GM19372 (cell line): ENCODE measurements around the gene ZNF436.
A peak's percentile ranks its signal among the peaks of the same experiment; 100 is the strongest.

Experiments used
- ATAC-seq: cut with Tn5 transposase; IDR thresholded peaks from one replicate; pipeline ENCODE4 v1.9.1; 2021; ENCODE audit warnings: mild to moderate bottlenecking, low read depth, moderate library complexity; ENCODE audit not compliant: unreplicated experiment

Gene ZNF436

DNA sequence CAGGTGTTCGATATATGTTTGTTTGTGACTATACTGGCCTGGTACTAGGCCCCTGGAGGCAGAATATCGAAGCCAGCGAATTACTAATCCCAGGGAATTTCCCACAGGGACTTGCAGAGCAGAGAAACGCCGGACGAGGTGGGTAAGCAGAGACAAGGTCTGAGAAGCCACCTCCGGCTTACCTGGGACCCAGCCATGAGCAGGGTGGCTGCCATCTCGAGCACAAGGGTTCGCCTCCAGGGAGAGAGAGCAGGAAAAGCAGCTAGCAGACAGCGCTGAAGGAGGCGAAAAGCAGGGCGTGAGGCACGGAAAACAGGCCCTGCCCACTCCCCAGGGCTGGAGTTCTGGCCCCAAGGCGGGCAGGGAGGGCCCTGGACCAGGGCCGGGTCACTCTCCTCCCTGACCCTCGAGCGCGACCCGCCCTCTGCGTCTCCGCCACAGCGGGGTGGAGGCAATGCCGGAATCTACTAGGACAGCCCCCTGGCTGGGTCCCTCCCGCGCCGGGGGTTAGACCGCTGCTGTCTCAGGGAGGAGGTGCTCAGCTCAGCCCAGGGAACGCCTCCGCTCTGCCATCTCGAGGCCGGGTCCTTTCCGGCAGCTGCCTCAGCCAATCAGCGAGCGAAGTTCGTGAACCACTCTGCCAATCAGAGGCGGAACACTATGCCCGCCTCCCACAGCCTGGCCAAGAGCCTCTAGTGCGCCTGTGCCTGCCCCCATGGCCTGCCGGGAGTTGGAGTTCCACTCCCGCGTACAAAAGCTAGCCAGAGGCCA is 1.7 kb downstream of the ZNF436 start:
- ATAC-seq = peak; percentile 86

DNA sequence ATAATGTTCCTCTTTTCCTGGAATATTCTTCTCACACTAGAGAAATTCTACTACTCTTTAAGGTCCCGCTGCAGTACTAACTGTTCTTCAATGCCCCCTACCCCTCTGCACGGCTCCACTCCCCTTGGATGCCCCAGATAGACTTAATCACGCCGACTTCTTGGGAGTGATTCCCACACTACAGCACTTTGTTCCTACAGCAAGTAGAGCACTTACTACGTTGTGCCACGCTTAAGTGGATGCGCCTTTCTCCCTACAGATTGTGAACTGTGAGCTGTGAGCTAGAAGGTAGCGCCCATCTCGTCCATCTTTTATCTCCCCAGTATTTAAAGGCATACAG is 2.2 kb downstream of the ZNF436 start:
- no peak for ATAC-seq

DNA sequence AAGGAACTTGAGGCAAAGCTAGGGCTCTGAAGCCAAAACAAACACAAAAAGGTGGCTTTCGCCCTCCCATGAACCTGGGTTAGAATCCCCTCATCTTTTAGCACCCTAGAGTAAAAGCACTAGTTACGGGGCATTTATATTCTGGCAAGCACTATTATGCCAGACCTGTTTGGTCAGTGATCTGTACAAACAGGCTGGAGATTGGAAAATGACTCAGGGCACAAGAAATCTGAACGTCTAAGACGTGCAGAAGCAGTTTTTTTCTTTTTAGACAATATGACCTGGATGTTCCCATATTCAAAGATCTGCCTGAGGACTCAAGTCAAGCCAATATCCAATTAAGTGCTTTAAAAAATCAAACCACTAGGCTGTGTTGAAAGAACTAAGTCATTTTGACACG is 3.0 kb downstream of the ZNF436 start:
- no peak for ATAC-seq

DNA sequence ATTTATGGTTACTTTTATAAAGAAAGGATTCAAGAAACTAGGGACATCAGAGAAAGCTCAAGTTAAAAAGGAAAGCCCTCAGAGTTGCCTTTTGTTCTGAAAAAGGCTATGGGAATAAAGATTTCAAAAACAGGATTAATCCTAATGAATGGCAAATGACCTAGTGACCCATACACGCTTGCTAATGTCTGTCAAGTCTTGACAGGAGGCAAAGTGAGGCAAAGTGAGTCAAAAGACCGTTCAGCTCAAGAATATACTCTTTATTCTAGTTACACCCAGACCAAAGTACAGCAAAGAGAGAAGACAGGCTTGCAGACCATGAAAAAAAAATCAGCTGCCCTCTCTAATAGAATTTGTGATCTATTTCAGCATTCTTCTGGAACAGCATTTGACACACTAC is 3.5 kb downstream of the ZNF436 start:
- ATAC-seq = no peak

DNA sequence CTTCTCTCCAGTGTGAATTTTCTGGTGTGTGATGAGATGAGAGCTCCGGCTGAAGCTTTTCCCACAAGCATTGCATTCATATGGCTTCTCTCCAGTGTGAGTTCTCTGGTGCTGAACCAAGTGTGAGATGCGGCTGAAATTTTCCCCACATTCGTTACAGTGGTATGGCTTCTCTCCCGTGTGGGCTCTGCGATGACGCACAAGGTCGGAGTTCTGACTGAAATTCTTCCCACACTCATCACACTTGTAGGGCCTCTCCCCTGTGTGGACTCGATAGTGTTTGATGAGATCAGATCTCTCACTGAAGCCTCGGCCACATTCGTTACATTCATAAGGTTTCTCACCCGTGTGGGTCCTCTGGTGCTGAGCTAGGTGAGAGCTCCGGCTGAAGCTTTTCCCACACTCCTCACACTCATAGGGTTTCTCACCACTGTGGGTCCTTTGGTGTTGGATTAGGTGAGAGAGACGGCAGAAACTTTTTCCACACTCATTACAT is 7.4 kb downstream of the ZNF436 start:
- no peak for ATAC-seq

DNA sequence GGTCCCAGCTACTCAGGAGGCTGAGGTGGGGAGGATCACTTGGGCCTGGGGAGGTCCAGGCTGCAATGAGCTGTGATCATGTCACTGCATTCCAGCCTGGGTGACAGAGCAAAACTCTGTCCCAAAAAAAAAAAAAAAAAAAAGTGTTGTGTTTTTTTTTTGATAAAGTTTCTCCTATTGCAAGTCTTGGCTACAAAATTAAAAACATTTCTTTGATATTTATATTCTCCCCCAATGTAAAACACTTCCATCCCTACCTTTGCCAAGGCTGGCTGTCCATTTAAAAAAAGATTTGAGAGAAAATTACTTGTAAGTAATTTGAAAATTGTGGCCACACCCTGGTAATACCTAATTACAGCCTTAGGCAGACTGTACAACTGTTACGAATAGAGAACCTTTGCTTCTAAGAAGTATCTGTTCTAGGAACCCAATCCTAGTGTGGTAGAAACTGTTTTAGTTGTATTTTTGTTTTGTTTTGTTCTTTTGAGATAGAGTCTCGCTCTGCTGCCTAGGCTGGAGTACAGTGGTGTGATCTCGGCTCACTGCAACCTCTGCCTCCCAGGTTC is 11.2 kb downstream of the ZNF436 start:
- no peak for ATAC-seq

DNA sequence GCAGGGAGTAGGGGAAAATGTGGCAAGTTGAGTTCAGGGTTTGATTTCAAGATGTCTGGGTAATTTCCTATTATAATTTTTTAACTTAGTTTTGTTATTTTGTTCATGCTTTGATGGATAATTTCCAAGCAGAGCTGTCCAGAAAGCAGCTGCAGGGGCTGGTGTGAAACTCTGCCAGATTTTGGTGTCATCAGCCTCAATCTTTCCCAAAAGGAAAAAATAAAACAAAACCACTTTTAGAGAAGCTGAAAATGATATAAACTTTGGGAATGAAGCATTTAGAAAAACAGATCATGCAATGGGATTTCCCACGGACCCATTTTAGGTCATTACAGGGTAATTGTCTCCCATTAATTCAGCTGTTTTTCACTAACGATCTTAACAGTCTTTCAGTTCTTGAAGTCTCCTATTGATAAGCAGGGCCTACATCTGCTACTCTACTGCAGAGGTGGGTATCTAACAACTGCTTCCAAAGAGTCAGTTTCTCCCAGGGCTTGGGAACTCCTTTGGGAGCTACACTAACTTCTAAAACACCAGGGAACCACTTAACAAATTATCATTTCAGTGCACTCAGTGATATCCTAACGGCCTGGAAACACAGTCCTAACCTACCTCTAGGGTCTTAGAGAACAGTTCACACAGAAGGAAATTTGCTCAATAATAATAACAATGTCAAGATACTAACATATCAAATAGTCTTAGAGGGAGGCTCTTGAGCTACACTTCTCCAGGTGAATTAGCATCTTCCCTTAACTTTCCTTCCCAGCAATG is 12.3 kb downstream of the ZNF436 start:
- ATAC-seq = no peak

DNA sequence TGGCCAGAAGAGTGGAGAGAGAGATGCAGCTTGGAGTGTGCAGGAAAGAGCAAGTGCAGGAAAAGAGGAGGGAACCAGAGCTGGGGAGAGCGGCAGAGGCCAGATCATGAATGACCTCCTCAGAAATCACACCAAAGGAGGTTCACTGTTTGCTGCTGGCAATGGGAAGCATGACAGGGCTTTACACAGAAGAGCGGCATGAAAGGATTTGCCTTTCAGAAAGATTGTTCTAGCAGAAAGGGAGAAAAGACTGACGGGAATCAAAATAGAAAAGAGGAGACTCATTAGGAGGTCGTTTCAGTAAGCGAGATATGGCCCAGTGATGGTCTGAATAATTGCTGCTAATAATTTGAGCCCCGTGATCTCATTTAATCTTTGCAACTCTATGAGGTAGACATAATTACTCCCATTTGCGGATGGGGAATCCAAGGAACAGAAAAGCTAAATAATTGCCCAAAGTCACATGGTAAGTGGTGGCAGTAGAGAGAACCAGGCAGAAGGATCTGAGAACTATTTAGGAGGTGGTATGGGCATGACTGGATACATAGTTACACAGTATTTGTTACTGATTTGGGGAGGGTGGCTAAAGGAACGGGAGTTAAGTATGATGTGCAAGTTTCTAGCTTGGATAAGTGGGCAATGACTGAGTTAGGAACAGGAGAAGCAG is 13.0 kb downstream of the ZNF436 start:
- ATAC-seq = no peak

DNA sequence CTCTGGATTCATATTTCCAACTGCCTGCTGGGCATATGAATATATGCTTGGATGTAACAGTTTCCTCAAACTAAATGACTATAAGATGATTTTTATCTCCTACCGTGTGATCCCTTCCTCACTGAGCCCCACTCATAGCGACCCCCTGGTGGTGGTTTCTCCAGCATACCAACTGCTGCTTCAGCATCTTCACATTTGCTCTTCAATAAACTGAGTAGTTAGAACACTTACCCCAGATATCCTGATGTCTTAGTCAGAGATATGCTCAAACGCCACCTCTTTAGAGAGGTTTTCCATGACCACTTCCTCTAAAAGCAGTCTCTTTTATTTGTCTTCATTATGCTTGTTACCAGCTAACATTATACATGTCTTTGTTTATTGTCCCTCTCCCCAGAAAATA is 15.4 kb downstream of the ZNF436 start:
- ATAC-seq = no peak

DNA sequence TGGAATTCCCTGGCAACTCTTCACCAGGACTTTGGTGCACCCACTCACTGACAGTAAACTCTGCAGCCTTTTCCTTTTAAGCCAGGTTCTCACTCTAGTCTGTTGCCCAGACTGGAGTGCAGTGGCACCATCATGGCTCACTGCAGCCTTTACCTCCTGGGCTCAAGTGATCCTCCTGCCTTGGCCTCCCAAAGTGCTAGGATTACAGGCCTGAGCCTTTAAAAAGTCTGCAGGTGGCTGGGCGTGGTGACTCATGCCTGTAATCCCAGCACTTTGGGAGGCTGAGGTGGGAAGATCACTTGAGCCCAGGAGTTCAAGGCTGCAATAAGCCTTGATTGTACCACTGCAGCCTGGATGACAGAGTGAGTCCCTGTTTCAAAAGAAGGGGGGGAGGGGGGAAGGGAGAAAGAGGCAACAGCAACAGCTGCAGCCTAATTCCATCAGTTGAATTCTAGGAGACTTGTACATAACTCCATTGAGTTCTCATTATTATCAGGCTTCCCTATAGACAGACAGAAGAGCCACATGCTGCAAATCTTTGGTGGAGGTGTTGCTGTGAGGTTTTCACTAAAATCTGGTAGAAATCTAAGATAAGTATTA is 17.4 kb downstream of the ZNF436 start:
- ATAC-seq = no peak

DNA sequence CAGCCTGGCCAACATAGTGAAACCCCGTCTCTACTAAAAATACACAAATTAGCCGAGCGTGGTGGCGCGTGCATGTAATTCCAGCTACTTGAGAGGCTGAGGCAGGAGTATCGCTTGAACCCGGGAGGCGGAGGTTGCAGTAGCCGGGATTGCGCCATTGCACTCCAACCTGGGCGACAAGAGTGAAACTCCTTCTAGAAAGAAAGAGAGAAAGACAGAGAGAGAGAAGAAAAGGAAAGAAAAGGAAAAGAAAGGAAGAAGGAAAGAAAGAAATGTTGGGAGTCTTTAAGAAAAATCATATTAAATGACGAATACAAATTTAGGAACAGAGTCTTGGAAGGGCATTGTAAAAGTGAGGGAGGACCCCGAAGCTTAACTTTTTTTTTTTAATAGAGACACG is 23.7 kb downstream of the ZNF436 start:
- ATAC-seq = no peak

DNA sequence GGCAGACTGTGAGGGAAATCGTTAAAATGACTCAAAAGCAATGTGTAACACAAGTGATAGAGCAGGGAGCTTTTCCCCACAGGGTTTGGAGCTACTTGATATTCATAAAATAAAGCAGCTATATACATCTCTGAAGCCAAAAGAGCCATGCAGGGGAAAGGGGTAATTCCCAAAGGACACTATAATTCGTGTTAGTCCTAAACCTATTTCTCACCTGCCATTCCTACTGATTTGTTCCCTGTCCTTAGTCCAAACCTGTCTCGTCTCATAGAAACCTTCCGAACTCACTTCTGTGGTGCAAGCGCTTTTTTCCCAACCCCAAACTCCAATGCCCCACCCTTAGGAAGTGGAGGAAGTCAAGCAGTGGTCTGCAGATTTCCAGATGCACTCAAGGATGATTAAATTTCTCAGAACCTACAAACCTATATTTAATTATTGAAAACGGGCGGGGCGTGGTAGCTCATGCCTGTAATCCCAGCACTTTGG is 24.6 kb downstream of the ZNF436 start:
- no peak for ATAC-seq

DNA sequence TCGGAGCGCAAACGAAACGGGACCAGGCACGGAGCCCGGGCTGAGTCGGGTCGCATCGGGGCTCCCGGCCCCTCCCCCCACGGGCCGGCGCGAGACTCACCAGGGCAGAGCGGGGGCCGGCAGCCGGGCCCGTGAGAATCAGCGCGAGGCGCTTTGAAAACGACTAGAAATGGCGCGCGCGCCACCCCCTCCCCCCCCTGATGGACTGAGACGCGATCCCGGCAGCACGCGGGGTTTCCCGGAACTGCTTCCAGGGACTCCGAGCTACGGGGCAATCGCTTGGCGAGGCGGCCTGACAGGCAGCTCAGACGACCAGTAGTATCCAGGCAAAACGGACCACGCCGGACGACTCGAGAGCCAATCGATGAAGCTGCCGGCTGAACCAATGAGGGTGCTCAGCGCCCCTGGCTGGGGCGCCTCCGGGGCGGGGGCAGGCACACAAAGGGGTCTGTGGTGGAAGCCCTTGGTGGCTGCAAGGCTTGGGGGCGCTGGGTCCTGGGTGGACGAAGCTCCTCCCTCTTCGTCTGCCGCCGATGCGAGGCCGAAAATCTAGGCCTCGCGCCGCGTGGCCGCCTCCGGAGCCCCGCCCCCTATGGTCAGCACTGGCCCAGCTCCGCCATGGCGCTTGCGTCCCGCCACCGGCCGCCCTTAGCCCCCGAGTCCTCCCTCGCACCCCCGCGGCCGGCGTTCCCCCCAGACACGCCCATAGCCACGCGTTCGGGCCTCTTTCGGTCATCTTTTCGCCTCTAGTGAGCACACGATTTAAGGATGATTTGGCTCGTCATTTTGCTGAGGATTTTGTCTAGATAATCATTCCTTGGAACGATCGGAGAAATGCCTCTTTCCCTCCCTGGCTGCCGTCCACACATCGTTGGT is 25.3 kb downstream of the ZNF436 start, which contains the start of gene HNRNPR:
Gene HNRNPR, minus strand, starts transcription at position 174 of the 876 bp plus-strand sequence. CDS start 3,276 bp downstream, outside the sequence.
- ATAC-seq = peak; percentile 92

DNA sequence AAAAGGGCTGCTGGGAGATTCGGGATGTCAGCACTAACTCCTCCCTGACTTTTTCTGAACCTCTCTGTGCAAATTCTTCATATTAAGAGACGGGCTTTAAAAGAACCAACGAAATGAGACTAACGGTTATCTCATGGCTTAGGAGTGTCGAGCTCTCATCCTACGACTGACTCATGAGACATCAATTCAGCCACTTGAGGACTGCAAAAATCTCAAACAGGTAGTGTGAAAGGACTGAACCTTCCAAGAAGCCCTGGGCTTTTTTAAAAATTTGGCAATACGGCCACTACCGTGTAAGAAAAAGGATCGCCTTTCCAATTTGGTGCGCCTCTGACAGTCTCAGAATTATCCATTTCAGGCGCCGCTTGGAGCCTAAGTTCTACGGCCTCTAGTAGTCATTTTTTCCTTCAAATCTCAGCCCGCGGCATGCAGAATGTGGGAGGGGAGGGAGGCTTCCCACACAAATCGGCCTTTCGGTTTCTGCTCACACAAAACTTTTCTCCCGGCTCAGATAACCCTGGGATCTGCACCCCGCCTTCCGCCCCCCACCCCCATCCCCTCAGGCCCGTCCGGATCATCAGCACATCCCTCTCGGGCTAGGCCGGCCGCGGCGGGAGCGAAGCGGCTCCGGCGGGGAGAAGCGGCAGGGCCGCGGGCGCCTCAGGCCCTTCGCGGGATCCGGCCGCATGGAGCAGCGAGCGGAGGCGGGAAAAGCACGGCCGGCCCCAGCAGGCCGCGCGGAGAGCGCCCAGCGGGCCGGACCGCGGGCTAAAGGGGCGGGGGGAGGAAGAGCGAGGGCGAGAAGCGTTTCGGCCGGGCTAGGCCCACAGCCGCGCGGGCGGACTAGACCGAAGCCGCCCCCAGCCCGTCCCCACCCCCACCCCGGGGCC is 26.2 kb downstream of the ZNF436 start:
- no peak for ATAC-seq

DNA sequence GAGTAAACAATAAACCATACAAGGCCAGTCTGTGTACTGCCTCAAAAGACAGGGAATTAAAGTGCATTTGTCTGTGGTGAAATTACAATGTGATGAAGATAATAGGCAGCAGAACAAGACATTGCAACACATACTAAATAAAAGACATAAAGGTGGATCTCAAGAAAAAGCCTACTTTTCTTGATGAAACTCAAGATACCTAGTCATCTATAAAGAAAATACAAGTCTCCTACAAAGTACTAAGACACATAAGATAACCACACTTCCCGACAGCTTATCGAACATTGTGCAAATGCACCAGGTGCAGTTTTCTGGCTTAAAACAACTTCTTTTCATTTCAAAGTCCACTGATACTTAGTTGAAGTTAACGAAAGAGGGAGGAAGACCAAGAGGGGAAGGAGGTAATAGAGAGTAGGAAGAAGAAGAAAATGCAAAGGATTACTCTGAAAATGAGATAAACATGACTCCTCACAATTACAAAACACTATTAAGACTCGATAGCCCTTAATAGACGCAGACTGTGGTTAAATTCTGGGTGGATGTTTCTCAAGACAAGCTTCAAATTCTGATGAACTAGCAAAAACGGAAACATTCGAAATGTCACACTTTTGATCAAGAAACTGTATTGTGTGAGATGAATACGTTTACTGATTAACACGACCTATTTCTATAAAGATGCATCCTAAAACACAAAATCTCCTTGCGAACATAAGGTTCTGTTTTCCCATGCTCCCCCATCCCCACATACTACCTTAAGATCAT is 27.5 kb downstream of the ZNF436 start:
- no peak for ATAC-seq

DNA sequence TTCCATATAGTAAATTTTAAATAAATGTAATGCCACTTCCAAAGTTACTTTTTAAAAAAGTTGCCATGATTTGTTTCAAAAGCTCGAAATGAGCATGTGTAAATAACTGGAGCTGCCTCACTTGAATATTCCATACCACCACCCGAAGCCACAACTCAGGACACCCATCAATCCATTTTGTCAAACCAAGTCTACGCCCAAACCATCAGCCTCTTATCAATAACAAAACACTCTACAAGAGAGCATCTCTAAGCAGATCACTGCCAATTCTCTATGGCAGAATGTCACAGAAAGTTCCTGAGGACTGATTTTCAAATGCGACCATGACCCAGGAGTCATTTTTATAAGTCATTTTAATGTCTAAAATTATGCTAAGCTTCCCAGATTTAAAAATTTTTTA is 30.0 kb downstream of the ZNF436 start:
- no peak for ATAC-seq

DNA sequence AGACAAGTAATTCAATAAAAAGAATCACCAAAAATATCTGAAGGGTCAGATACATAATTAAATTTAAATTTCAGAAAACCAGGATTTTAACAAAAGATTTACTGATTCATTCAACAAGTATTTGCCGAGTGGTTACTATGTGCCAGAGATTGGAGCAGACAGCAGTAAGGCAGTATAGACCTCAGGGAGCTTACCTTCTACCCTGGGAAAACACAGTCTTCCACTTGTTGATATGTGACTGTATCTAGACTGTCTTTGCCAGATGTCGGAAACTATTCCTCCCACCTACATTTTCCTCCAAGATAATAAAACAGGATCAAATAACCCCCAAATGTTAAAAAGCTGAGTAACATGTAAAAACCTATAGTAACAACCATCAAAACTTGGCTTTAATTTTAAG is 31.8 kb downstream of the ZNF436 start:
- no peak for ATAC-seq

DNA sequence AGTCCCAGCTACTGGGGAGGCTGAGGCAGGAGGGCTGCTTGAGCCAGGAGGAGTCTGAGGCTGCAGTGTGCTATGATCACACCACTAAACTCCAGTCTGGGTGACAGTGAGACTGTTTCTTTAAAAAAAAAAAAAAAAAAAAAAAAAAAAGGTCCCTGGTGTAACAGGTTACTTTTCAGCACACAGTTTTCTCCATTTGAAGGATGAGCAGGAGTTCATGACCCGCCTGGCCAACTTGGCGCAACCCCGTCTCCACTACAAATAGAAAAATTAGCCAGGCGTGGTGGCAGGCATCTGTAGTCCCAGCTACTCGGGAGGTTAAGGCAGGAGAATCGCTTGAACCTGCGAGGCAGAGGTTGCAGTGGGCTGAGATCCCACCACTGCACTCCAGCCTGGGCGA is 37.9 kb downstream of the ZNF436 start:
- no peak for ATAC-seq
